ENCODE data around the gene MRPL12. TPM values are rescaled to one million over a fixed set of nuclear protein-coding genes. Genes with fewer than 3 reads are reported as not detected.

Gene MRPL12
- total RNA-seq, 3 donors from 2014 or later = 18.4 to 32.3 (median 32.1) TPM

DNA sequence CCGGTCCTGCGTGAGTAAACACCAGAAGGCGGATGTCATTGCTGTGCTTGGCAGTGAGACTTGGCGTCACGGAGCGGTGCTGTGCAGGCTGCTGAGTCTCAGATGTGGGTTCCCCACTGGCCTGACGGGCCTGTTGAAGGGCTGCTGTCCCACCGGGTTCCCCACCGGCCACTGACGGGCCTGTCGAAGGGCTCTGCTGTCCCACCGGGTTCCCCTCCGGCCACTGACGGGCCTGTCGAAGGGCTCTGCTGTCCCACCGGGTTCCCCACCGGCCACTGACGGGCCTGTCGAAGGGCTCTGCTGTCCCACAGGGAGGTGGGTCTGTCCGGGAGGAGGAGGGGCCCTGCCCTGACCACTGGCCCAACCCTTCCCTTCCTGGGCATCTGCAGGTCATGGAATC, 16.6 kb upstream of the MRPL12 start:
- TF ChIP-seq POLR2A (IDR thresholded peaks at IDR 0.05) (no peak), POLR2AphosphoS5 (IDR thresholded peaks at IDR 0.05) (no peak)
- TF ChIP-seq, protein P1, sequence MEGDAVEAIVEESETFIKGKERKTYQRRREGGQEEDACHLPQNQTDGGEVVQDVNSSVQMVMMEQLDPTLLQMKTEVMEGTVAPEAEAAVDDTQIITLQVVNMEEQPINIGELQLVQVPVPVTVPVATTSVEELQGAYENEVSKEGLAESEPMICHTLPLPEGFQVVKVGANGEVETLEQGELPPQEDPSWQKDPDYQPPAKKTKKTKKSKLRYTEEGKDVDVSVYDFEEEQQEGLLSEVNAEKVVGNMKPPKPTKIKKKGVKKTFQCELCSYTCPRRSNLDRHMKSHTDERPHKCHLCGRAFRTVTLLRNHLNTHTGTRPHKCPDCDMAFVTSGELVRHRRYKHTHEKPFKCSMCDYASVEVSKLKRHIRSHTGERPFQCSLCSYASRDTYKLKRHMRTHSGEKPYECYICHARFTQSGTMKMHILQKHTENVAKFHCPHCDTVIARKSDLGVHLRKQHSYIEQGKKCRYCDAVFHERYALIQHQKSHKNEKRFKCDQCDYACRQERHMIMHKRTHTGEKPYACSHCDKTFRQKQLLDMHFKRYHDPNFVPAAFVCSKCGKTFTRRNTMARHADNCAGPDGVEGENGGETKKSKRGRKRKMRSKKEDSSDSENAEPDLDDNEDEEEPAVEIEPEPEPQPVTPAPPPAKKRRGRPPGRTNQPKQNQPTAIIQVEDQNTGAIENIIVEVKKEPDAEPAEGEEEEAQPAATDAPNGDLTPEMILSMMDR (IDR thresholded peaks at IDR 0.05) = no peak
- no peaks in the 10 kb centered on the region for H3K9me3 ChIP-seq
- peaks cover under 1% of the 10 kb centered on the region for H3K36me3 ChIP-seq
- H3K27ac ChIP-seq = no peak overlapping the region
- no peaks in the 10 kb centered on the region for H3K27me3 ChIP-seq
- H3K4me3 ChIP-seq = no peak overlapping the region
- H3K4me1 ChIP-seq = peaks cover 14 to 28% of the 10 kb centered on the region in 2 donors
- DNase-seq (ENCODE audit: low spot score in 2 of 2) = no peak
- intact Hi-C loops (cut with DNase I; ENCODE audit: low total_unique reads) = no loop called here

DNA sequence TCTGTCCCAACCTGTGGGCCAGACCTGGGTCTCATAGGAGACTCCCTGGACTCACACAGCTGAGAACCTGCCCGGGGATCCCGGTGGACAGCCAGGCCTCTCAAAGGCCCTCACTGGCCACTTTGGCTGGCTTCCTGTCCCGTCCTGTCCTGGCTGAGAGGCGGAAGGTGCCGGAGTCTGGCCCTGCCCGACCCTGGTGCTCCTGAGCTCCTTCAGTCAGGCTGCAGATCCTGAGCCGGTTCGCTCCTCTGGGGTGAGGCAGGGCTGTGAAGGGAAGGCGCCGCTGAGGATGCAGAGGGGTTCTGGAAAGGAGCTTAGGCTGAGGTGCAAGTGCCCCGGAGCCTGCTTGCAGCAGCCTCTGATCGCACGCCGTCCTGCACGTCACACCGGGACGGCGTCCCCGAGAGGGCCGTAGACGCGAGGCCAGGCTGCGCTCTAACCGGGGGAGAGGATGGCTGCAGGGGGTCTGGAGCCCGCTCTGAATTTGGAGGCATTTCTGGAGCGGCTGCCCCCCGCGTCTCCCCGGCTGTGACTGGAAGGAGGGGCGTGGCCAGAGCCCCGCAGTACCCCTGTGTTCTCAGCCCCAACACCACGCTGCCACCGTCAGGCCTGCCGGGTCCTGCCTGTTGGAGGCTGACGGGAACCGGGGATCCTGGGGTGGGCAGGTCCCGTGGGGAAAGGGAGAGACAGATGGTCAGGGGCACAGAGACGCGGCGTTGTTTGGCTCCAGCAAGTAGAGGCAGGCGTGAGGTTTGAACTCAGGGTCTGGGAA, 15.2 kb upstream of the MRPL12 start:
- intact Hi-C loops (cut with DNase I; ENCODE audit: low total_unique reads) = no loop called here
- Histone ChIP-seq H3K27ac (no peak overlapping the region), H3K9me3 (no peaks in the 10 kb centered on the region), H3K36me3 (peaks cover 6% of the 10 kb centered on the region), H3K27me3 (no peaks in the 10 kb centered on the region), H3K4me1 (peaks cover 10 to 18% of the 10 kb centered on the region in 2 donors), H3K4me3 (no peak overlapping the region)
- TF ChIP-seq POLR2AphosphoS5 (IDR thresholded peaks at IDR 0.05) = no peak
- TF ChIP-seq, protein P1 (IDR thresholded peaks at IDR 0.05) = no peak
- no peak for TF ChIP-seq POLR2A (IDR thresholded peaks at IDR 0.05)
- no peak for DNase-seq (ENCODE audit: low spot score in 2 of 2)

DNA sequence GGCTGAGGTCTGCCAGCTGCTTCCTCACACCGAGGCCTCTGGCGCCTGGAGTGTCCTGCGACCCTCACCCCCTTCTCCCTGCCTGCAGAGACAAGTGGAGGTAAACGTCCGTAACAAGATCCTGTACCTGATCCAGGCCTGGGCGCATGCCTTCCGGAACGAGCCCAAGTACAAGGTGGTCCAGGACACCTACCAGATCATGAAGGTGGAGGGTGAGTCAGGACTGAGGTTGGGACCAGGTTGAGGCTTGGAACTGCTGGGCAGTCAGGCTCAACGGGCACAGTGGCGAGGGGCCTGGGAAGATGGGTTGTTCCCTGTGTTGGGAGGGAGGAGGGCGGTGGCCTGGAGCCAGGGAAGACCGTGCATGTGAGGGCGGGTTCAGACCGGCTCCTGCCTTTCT, 14.6 kb upstream of the MRPL12 start:
- peaks cover 6% of the 10 kb centered on the region for H3K36me3 ChIP-seq
- no peaks in the 10 kb centered on the region for H3K9me3 ChIP-seq
- H3K27ac ChIP-seq = no peak overlapping the region
- H3K4me3 ChIP-seq = no peak overlapping the region
- no peak for TF ChIP-seq POLR2A (IDR thresholded peaks at IDR 0.05)
- peaks cover 10 to 18% of the 10 kb centered on the region in 2 donors for H3K4me1 ChIP-seq
- intact Hi-C loops (cut with DNase I; ENCODE audit: low total_unique reads) = no loop called here
- DNase-seq (ENCODE audit: low spot score in 2 of 2) = no peak
- H3K27me3 ChIP-seq = no peaks in the 10 kb centered on the region

DNA sequence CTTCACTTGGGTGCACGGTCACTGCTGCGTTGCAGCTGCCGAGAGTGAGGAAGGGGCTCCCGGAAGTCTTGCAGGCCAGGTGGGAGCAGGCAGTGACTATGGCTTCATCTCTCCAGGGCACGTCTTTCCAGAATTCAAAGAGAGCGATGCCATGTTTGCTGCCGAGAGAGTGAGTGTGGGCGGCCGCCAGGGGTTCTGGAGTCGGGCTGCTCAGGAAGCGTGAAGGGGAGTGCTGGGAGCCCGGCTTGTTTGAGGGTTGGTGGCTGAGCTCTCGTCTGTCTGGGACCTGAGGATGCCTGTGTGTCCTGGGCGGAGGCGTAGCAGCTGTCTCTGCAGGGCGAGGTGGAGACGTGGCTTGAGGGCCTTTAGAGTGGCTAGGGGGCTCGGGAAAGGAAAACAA, 13.1 kb upstream of the MRPL12 start:
- H3K27ac ChIP-seq = no peak overlapping the region
- no peaks in the 10 kb centered on the region for H3K9me3 ChIP-seq
- DNase-seq (ENCODE audit: low spot score in 2 of 2) = no peak
- H3K4me3 ChIP-seq = no peak overlapping the region
- TF ChIP-seq POLR2A (IDR thresholded peaks at IDR 0.05) (no peak), POLR2AphosphoS5 (IDR thresholded peaks at IDR 0.05) (no peak)
- TF ChIP-seq, protein P1 (IDR thresholded peaks at IDR 0.05) = no peak
- intact Hi-C loops (cut with DNase I; ENCODE audit: low total_unique reads) = no loop called here
- H3K36me3 ChIP-seq = peaks cover 6% of the 10 kb centered on the region
- H3K4me1 ChIP-seq = peaks cover 5 to 12% of the 10 kb centered on the region in 2 donors
- H3K27me3 ChIP-seq = no peaks in the 10 kb centered on the region

DNA sequence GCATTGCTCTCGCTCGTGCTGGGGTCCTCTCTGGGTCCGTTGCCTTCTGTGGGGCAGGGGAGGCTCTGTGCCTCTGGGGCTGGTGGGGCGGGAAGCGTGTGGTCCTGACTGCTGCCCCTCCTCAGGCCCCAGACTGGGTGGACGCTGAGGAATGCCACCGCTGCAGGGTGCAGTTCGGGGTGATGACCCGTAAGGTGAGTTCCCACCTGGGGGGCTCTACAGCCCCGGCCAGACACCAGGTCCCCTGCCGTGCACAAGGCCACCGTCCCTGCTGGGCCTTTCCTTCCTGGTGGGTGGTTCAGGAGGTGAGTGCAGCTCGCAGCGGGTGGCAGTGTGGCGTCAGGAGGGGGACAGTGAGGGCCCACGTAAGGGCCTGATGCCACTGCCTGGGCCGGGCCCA, 12.6 kb upstream of the MRPL12 start:
- no peak overlapping the region for H3K27ac ChIP-seq
- DNase-seq (ENCODE audit: low spot score in 2 of 2) = no peak
- no peaks in the 10 kb centered on the region for H3K27me3 ChIP-seq
- H3K4me1 ChIP-seq = peaks cover under 1 to 7% of the 10 kb centered on the region in 2 donors
- H3K4me3 ChIP-seq = no peak overlapping the region
- no peaks in the 10 kb centered on the region for H3K9me3 ChIP-seq
- no peak for TF ChIP-seq POLR2AphosphoS5 (IDR thresholded peaks at IDR 0.05)
- intact Hi-C loops (cut with DNase I; ENCODE audit: low total_unique reads) = no loop called here
- peaks cover 6% of the 10 kb centered on the region for H3K36me3 ChIP-seq

DNA sequence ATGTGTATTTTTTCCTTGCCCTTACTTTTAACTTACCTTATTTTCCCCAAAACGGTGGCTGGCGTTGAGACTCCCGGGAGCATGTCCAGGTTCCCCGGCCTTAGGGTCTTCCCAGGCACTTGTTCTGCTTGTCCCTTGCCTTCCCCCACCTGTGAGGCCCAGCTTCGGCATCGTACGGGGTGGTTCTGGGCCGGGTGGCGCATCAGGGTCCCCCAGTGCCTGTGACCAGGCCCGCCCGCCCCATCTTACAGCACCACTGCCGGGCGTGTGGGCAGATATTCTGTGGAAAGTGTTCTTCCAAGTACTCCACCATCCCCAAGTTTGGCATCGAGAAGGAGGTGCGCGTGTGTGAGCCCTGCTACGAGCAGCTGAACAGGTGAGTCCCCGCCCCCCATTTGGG, 12.0 kb upstream of the MRPL12 start:
- no peak for TF ChIP-seq POLR2AphosphoS5 (IDR thresholded peaks at IDR 0.05)
- TF ChIP-seq, protein P1 (IDR thresholded peaks at IDR 0.05) = no peak
- no peak for TF ChIP-seq POLR2A (IDR thresholded peaks at IDR 0.05)
- Histone ChIP-seq H3K27ac (no peak overlapping the region), H3K36me3 (peaks cover 6% of the 10 kb centered on the region), H3K4me1 (peaks cover 0 to under 1% of the 10 kb centered on the region in 2 donors), H3K9me3 (no peaks in the 10 kb centered on the region), H3K4me3 (no peak overlapping the region), H3K27me3 (no peaks in the 10 kb centered on the region)
- no peak for DNase-seq (ENCODE audit: low spot score in 2 of 2)
- intact Hi-C loops (cut with DNase I; ENCODE audit: low total_unique reads) = no loop called here

All from breast epithelium (tissue), 4 donors.